Measurements from ENCODE around the gene TPRA1. TPM values are rescaled to one million over a fixed set of nuclear protein-coding genes. Genes with fewer than 3 reads are reported as not detected.

Gene TPRA1
- total and polyA plus RNA-seq, 9 of the 15 experiments (the other 6 are each of a cell fraction or from before 2014, with no cell fraction given) = 0.66 to 21.5 (median 11.1) TPM

DNA sequence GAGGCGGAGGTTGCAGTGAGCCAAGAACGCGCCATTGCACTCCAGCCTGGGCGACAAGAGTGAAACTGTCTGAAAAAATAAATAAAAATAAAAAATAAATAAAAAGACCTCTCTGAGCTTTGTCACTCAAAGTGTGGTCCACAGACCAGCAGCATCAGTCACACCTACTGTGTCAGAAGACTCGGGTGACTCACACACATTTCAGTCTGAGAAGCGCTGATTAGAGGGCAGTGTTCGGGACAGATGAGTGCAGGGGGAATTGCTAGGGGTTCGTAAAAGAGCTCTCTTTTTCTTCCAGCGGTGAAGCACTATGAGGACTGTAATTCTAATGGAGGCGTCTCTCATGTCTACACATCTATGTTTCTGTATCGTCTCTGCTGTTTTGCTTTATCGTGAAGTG is 44.1 kb upstream of the TPRA1 start:
- no peak for ATAC-seq

DNA sequence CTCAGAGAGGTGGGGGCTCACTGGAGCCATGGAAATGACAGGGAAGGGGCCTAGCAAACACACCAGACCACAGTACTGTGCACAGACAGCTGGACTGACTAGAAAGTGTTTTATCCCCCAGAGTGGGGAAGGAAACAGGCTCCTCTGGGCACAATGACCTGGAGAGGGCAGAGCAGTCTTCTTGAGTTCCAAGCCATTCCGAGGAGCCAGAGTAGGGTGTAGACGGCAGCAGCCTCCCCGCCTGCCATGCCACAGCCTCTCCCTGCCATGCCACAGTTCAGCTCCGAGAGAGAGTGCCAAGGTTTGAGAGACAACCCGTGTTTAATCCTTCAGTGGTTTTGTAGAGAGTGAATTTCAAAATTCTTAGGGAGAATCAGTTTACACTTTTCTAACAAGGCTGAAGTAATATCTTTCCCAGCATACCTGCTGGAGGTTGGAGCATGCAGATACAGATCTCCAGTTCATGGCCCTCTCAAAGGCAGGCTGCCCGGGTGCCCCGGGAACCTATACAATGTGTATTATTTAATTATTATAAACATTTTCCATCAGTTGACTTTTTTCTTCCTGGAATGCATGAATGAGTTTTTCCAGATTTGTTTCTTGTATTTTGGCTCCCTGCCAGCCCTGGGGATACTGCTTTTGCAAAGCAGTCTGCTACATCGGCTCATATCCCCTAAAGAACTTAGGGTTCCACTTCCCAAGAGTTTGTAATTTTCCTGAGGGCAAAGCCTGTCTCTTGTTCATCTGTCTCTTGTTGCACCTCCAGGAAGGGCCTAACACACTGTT is 41.7 kb upstream of the TPRA1 start:
- Histone ChIP-seq H3K79me2 (ENCODE audit: control insufficient read depth, insufficient read depth, low read length) (peaks cover 32% of the 10 kb centered on the region), H3K9me1 (ENCODE audit: control insufficient read depth, insufficient read depth, low read length) (peaks cover 4% of the 10 kb centered on the region), H3K27me3 (ENCODE audit: control insufficient read depth in 2 of 2, insufficient read depth in 2 of 2, low read length in 2 of 2) (no peaks in the 10 kb centered on the region), H3K9me3 (replicated peaks; ENCODE audit: control insufficient read depth, insufficient read depth, low read depth, low read length) (no peaks in the 10 kb centered on the region), H3K9ac (ENCODE audit: insufficient read depth in 1 of 2, low read depth in 2 of 2, low read length in 2 of 2) (peak overlapping the region in 1 of 2 experiments; percentile 61; a peak in 1 of 4 replicates), H2AFZ (ENCODE audit: low read depth, low read length) (no peak overlapping the region), H3K36me3 (ENCODE audit: control insufficient read depth, insufficient read depth, low read length) (no peaks in the 10 kb centered on the region; the same call in 2 of the 3 replicates), H3K27ac (ENCODE audit: extremely low read depth, low read depth, low read length) (no peak overlapping the region), H4K20me1 (replicated peaks; ENCODE audit: control insufficient read depth, insufficient read depth, low read length) (peaks cover 4% of the 10 kb centered on the region; the same call in 1 of the 2 replicates), H3K4me3 (no peak overlapping the region), H3K4me2 (ENCODE audit: insufficient read depth, low read length) (no peak overlapping the region), H3K4me1 (replicated peaks in 1 of 2; ENCODE audit: control insufficient read depth in 2 of 2, insufficient read depth in 2 of 2, low read length in 2 of 2) (peaks cover 14% of the 10 kb centered on the region in 2 experiments; a peak in 4 of 5 replicates)
- no peak for FAIRE-seq
- BruUV-seq (replicated peaks) = no TSS peak
- no peak for ATAC-seq
- in situ Hi-C loops (cut with MboI) = no loop called here
- peak; percentile 87 for TF ChIP-seq NFIC (IDR thresholded peaks at IDR 0.05)
- peak; percentile 47; the same call in 1 of the 2 replicates for TF ChIP-seq NFIX (CRISPR knock-in tag; IDR thresholded peaks at IDR 0.05; ENCODE audit: low read depth)
- TF ChIP-seq MTF1 (CRISPR knock-in tag; IDR thresholded peaks at IDR 0.05; ENCODE audit: borderline replicate concordance) = no peak
- POLR2A ChIA-PET = interaction anchor here (1.7 kb wide), 1 partner anchor 13 kb away, joined by 5 read pairs; no protein-coding TSS in a partner anchor
- DNase-seq (ENCODE audit: extremely low read depth in 1 of 4, low spot score in 3 of 4) = no peak
- intact Hi-C loops (cut with micrococcal nuclease) = no loop called here
- CTCF ChIA-PET (ENCODE audit: low intra/inter-chr PET ratio) = no interaction called here
- 63% methylated on average over 5 of the region's 8 CpGs for WGBS (ENCODE audit: insufficient coverage, low coverage, missing lambda C conversion rate)

More for the DNA sequence above, 44.1 kb upstream of the TPRA1 start:
- no peak for FAIRE-seq
- BruUV-seq (replicated peaks) = no TSS peak
- peak in 2 of 4 experiments; percentile 28 to 32 for DNase-seq (ENCODE audit: extremely low read depth in 1 of 4, low spot score in 3 of 4)
- Histone ChIP-seq H2AFZ (ENCODE audit: low read depth, low read length) (no peak overlapping the region), H3K9me3 (replicated peaks; ENCODE audit: control insufficient read depth, insufficient read depth, low read depth, low read length) (no peaks in the 10 kb centered on the region), H3K27me3 (ENCODE audit: control insufficient read depth in 2 of 2, insufficient read depth in 2 of 2, low read length in 2 of 2) (no peaks in the 10 kb centered on the region), H3K4me1 (replicated peaks in 1 of 2; ENCODE audit: control insufficient read depth in 2 of 2, insufficient read depth in 2 of 2, low read length in 2 of 2) (peaks cover 9 to 10% of the 10 kb centered on the region in 2 experiments; a peak in 4 of 5 replicates), H3K79me2 (ENCODE audit: control insufficient read depth, insufficient read depth, low read length) (peaks cover 35% of the 10 kb centered on the region), H3K9me1 (ENCODE audit: control insufficient read depth, insufficient read depth, low read length) (peaks cover 4% of the 10 kb centered on the region), H3K27ac (ENCODE audit: extremely low read depth, low read depth, low read length) (no peak overlapping the region), H3K9ac (ENCODE audit: insufficient read depth in 1 of 2, low read depth in 2 of 2, low read length in 2 of 2) (no peak overlapping the region), H3K36me3 (ENCODE audit: control insufficient read depth, insufficient read depth, low read length) (peaks cover 6% of the 10 kb centered on the region; the same call in 2 of the 3 replicates), H4K20me1 (replicated peaks; ENCODE audit: control insufficient read depth, insufficient read depth, low read length) (peaks cover 4% of the 10 kb centered on the region; the same call in 1 of the 2 replicates), H3K4me3 (no peak overlapping the region), H3K4me2 (ENCODE audit: insufficient read depth, low read length) (no peak overlapping the region)
- WGBS (ENCODE audit: insufficient coverage, low coverage, missing lambda C conversion rate) = 49% methylated on average over 9 of the region's 12 CpGs
- TF ChIP-seq HNRNPLL (IDR thresholded peaks at IDR 0.05; ENCODE audit: low read depth, low read length, poor library complexity, severe bottlenecking) (no peak), HDAC3 (IDR thresholded peaks at IDR 0.05; ENCODE audit: borderline replicate concordance, partially characterized antibody) (no peak), BHLHE40 (IDR thresholded peaks at IDR 0.05; ENCODE audit: low read length) (0 out of 2 replicates have a peak, but pooled peaks have one; percentile 7), FOSL1 (tag; conservative IDR thresholded peaks at IDR 0.05) (peak; percentile 61), JUND (IDR thresholded peaks at IDR 0.05; ENCODE audit: borderline replicate concordance, low read depth, low read length) (peak; percentile 43; the same call in 1 of the 2 replicates), JUND (tag; IDR thresholded peaks at IDR 0.05; ENCODE audit: borderline replicate concordance, low read depth, low read length) (no peak)
- intact Hi-C loops (cut with micrococcal nuclease) = no loop called here
- ChIA-PET POLR2A (interaction anchor here (1.3 kb wide), 1 partner anchor 36 kb away, joined by 5 read pairs; no protein-coding TSS in a partner anchor), CTCF (ENCODE audit: low intra/inter-chr PET ratio) (no interaction called here)
- in situ Hi-C loops (cut with MboI) = no loop called here
